Stomach (tissue), 9 donors: ENCODE data around the gene TATDN2. TPM values are rescaled to one million over a fixed set of nuclear protein-coding genes. Genes with fewer than 3 reads are reported as not detected.

Experiments used
- DNase-seq, 2 donors: peaks; one replicate each; pipeline versions ENCODE4 v3.0.0 to v3.0.0-alpha.2; 2013 to 2019
- H3K27ac ChIP-seq, 5 donors: fragments of 200-600 bp in 4 of 5; sonication (generic) in 4 of 5; one replicate each; pipeline ENCODE4 v1.5.1; 2013 to 2019; ENCODE audit warnings: mild to moderate bottlenecking in 1 of 5, moderate library complexity in 1 of 5
- H3K27me3 ChIP-seq, 3 donors: fragments of 200-600 bp; sonication (generic); one replicate each; pipeline ENCODE4 v1.5.1; 2017 to 2019; ENCODE audit warnings: mixed run types in 1 of 3
- H3K36me3 ChIP-seq, 4 donors: fragments of 200-600 bp; sonication (generic); 1 replicate in 3 of 4; 2 replicates in 1 of 4; pipeline ENCODE4 v1.5.1; 2016 to 2019
- H3K4me1 ChIP-seq, 4 donors: fragments of 200-600 bp; sonication (generic); one replicate each; pipeline ENCODE4 v1.5.1; 2016 to 2019
- H3K4me3 ChIP-seq, 4 donors: fragments of 200-600 bp; sonication (generic) in 3 of 4; one replicate each; pipeline ENCODE4 v1.5.1; 2016 to 2019; ENCODE audit warnings: mild to moderate bottlenecking in 1 of 4
- H3K9me3 ChIP-seq, 4 donors: fragments of 200-600 bp; sonication (generic); one replicate each; pipeline ENCODE4 v1.5.1; 2016 to 2019
- EP300 ChIP-seq: sonication (generic); formaldehyde crosslinking; IDR thresholded peaks from one replicate; pipeline ENCODE4 v1.6.1; 2017; ENCODE audit warnings: antibody characterized with exemption
- POLR2A ChIP-seq, 4 donors: fragments of 450-650 bp; IDR thresholded peaks; one replicate each; pipeline ENCODE4 v1.6.1; 2016; ENCODE audit warnings: antibody characterized with exemption in 4 of 4, control low read depth in 2 of 4, mild to moderate bottlenecking in 1 of 4, moderate library complexity in 1 of 4
- POLR2AphosphoS5 ChIP-seq, 3 donors: sonication (generic); formaldehyde crosslinking; IDR thresholded peaks; one replicate each; pipeline ENCODE4 v1.6.1; 2016; ENCODE audit warnings: antibody characterized with exemption in 3 of 3
- WGBS, 5 donors: extraction: QIAGEN DNeasy Blood & Tissue Kit in 3 of 5; methylation state at CpG; one replicate each; pipeline versions ENCODE4 v1.1.5 to v1.1.7; 2013 to 2018; 5-methylcytosine and 5-hydroxymethylcytosine counted together
- intact Hi-C: fragments of 100-400 bp; cut with DNase I; formaldehyde crosslinking; loops from one replicate; pipeline ENCODE4 v1.15.1; 2023; ENCODE audit warnings: low total_unique reads
- polyA plus RNA-seq, 3 donors: library from polyadenylated mRNA; stranded (reverse); fragments of 200-250 nt; gene quantifications; one replicate each; pipeline ENCODE4 v1.2.3, GENCODE V29; 2013
- total RNA-seq, 5 donors: library from RNA; depleted of rRNA; stranded (reverse); fragments of >200 nt; gene quantifications; one replicate each; pipeline versions ENCODE4 v1.1.0 to v1.2.3, GENCODE V29; 2014 to 2016
- TF ChIP-seq, protein P1 (sequence below), 7 experiments: fragments of 450-650 bp in 4 of 7; fragments of 200-600 bp in 3 of 7; sonication (generic) in 3 of 7; IDR thresholded peaks; one replicate each; pipeline ENCODE4 v1.5.1; 2016 to 2019; ENCODE audit warnings: antibody characterized with exemption in 7 of 7, control low read depth in 2 of 7, mild to moderate bottlenecking in 1 of 7
- donor health status: healthy with polysubstance abuse.
- donor health status: Bipolar disorder and iron deficiency.
- donor health status: healthy.

The TATDN2 gene
- total and polyA plus RNA-seq, 8 donors = 10.4 to 37.5 (median 17.1) TPM

DNA sequence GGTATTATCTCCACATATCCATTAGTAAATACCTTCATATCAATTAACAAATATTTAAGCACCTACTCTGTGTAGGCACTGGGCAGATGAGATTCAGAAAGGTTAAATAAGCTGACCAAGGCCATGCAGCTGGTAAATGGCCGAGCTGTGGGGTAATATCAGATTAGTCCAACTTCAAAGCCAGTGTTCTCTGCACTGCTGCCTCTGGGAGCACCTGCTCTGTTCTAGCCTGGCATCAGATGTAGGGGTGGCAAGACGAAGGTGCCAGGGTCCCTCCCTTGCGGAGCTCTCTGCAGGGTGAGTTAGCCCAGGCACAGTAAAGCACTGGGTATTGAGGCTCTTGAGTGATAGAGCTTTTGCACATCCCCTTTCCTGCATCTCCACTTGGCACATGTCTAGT is 5.5 kb downstream of the TATDN2 start:
- intact Hi-C loops = no loop called here
- WGBS, 5 donors = 52 to 81% (median 64%) methylated on average over 3 of the region's 3 CpGs
- TF ChIP-seq, protein P1, sequence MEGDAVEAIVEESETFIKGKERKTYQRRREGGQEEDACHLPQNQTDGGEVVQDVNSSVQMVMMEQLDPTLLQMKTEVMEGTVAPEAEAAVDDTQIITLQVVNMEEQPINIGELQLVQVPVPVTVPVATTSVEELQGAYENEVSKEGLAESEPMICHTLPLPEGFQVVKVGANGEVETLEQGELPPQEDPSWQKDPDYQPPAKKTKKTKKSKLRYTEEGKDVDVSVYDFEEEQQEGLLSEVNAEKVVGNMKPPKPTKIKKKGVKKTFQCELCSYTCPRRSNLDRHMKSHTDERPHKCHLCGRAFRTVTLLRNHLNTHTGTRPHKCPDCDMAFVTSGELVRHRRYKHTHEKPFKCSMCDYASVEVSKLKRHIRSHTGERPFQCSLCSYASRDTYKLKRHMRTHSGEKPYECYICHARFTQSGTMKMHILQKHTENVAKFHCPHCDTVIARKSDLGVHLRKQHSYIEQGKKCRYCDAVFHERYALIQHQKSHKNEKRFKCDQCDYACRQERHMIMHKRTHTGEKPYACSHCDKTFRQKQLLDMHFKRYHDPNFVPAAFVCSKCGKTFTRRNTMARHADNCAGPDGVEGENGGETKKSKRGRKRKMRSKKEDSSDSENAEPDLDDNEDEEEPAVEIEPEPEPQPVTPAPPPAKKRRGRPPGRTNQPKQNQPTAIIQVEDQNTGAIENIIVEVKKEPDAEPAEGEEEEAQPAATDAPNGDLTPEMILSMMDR (IDR thresholded peaks at IDR 0.05) = no peak
- TF ChIP-seq POLR2A (IDR thresholded peaks at IDR 0.05) = no peak
- no peak for TF ChIP-seq EP300
- no peak for TF ChIP-seq POLR2AphosphoS5 (IDR thresholded peaks at IDR 0.05)
- no peaks in the 10 kb centered on the region for H3K27me3 ChIP-seq
- H3K4me1 ChIP-seq = peaks cover 30 to 72% (median 53%) of the 10 kb centered on the region in 4 donors
- no peak for DNase-seq
- H3K36me3 ChIP-seq = peaks cover 10 to 67% (median 52%) of the 10 kb centered on the region in 4 donors
- no peaks in the 10 kb centered on the region for H3K9me3 ChIP-seq
- H3K27ac ChIP-seq = no peak overlapping the region
- no peak overlapping the region for H3K4me3 ChIP-seq

DNA sequence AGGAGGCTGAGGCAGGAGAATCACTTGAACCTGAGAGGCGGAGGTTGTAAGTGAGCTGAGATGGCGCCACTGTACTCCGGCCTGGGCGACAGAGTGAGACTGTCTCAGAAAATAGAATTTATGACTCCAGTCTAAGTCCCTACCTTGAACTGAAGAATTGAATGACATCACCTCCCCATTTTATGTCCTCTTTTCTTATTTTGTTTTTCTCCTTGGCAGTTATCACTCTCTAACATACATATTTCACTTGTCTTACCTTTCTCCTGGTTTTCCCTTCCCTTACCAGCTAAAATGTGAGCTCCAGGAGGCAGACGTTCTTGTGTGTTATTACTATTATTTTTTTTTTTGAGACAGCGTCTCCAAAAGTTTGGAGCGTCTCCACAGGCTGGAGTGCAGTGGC is 7.6 kb downstream of the TATDN2 start:
- DNase-seq = no peak
- TF ChIP-seq, protein P1 (IDR thresholded peaks at IDR 0.05) = no peak
- TF ChIP-seq EP300 = no peak
- no peak for TF ChIP-seq POLR2AphosphoS5 (IDR thresholded peaks at IDR 0.05)
- no peak for TF ChIP-seq POLR2A (IDR thresholded peaks at IDR 0.05)
- H3K9me3 ChIP-seq = no peaks in the 10 kb centered on the region
- H3K4me1 ChIP-seq = peaks cover 17 to 62% (median 35%) of the 10 kb centered on the region in 4 donors
- intact Hi-C loops = no loop called here
- H3K36me3 ChIP-seq = peaks cover 20 to 88% (median 73%) of the 10 kb centered on the region in 4 donors
- no peak overlapping the region for H3K27ac ChIP-seq
- 81 to 97% (median 94%) methylated on average over 7 of the region's 7 CpGs for WGBS, 5 donors
- no peak overlapping the region for H3K4me3 ChIP-seq
- H3K27me3 ChIP-seq = no peaks in the 10 kb centered on the region

DNA sequence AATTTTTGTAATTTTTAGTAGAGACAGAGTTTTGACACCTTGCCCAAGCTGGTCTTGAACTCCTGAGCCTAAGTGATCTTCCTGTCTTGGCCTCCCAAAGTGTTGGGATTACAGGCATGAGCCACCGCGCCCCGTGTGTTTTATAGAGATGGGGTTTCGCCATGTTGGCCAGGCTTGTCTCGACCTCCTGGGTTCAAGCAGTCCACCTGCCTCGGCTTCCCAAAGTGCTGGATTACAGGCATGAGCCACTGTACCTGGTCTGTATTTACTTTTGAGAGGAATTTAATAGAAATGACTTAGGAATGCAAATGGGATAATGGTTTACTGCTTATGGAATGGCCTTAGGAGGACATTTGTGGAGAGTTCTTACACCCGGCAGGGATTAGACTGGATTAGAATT is 10.8 kb downstream of the TATDN2 start:
- Histone ChIP-seq H3K9me3 (no peaks in the 10 kb centered on the region), H3K27me3 (no peaks in the 10 kb centered on the region), H3K4me3 (no peak overlapping the region), H3K36me3 (peaks cover 17 to 86% (median 79%) of the 10 kb centered on the region in 4 donors), H3K4me1 (peaks cover 4 to 50% (median 19%) of the 10 kb centered on the region in 4 donors), H3K27ac (no peak overlapping the region)
- intact Hi-C loops = no loop called here
- 87 to 98% (median 97%) methylated on average over 7 of the region's 7 CpGs for WGBS, 5 donors
- DNase-seq = no peak
- TF ChIP-seq POLR2AphosphoS5 (IDR thresholded peaks at IDR 0.05) (no peak), EP300 (no peak), POLR2A (IDR thresholded peaks at IDR 0.05) (no peak)
- TF ChIP-seq, protein P1 (IDR thresholded peaks at IDR 0.05) = no peak

DNA sequence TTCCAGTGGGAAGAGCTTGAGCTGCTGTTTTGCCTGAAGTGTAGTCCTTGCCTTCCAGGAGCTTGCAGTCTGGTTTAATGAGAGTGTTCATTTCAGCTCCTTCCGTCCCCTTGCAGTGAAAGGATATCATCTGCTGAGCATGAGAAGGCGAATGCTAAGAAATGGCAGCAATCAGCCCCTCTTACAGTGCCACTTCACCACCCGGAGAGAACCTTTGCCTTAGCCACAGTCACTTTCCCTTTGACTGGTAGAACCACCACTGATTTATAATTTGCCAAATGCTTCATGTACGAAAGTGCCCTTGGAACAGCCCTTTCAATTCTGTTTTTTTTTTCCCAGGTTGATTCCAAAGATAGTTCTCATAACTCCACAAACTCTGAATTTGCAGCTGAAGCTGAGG is 11.5 kb downstream of the TATDN2 start:
- Histone ChIP-seq H3K36me3 (peaks cover 16 to 86% (median 74%) of the 10 kb centered on the region in 4 donors), H3K4me1 (peaks cover 0 to 50% (median 16%) of the 10 kb centered on the region in 4 donors), H3K4me3 (no peak overlapping the region), H3K9me3 (no peaks in the 10 kb centered on the region), H3K27ac (no peak overlapping the region), H3K27me3 (no peaks in the 10 kb centered on the region)
- WGBS, 5 donors = 76 to 94% (median 87%) methylated on average over 4 of the region's 4 CpGs
- no peak for TF ChIP-seq POLR2AphosphoS5 (IDR thresholded peaks at IDR 0.05)
- no peak for TF ChIP-seq POLR2A (IDR thresholded peaks at IDR 0.05)
- TF ChIP-seq, protein P1 (IDR thresholded peaks at IDR 0.05) = no peak
- no peak for TF ChIP-seq EP300
- DNase-seq = no peak
- intact Hi-C loops = no loop called here
